ENCODE measurements around the gene GRID2.

GRID2 gene

GRCh38 chr4:93053140-93053539 lies 749.4 kb downstream of the GRID2 start:
- H3K4me1 ChIP-seq, result no peaks in the 10 kb centered on the region
- no peaks in the 10 kb centered on the region for H3K27me3 ChIP-seq (ENCODE audit: control insufficient read depth, insufficient read depth, low read length)
- H3K79me2 ChIP-seq, result no peaks in the 10 kb centered on the region
- no peak overlapping the region for H3K27ac ChIP-seq
- H3K36me3 ChIP-seq (ENCODE audit: control insufficient read depth, insufficient read depth, low read length), result no peaks in the 10 kb centered on the region
- no peak overlapping the region for H3K9ac ChIP-seq
- no peak overlapping the region for H2AFZ ChIP-seq
- no peak overlapping the region for H3K4me3 ChIP-seq (ENCODE audit: low read depth, low read length)
- no peak for TF ChIP-seq CTCF (IDR thresholded peaks at IDR 0.05)
- no peak overlapping the region for H3K4me2 ChIP-seq (ENCODE audit: low read length)
- no peaks in the 10 kb centered on the region for H3K9me3 ChIP-seq (ENCODE audit: control insufficient read depth, low read length)

GRCh38 chr4:93061826-93062225 lies 758.1 kb downstream of the GRID2 start:
- Histone ChIP-seq H3K27ac (no peak overlapping the region), H3K36me3 (ENCODE audit: control insufficient read depth, insufficient read depth, low read length) (no peaks in the 10 kb centered on the region)
- no peak for TF ChIP-seq CTCF (IDR thresholded peaks at IDR 0.05)

DNA sequence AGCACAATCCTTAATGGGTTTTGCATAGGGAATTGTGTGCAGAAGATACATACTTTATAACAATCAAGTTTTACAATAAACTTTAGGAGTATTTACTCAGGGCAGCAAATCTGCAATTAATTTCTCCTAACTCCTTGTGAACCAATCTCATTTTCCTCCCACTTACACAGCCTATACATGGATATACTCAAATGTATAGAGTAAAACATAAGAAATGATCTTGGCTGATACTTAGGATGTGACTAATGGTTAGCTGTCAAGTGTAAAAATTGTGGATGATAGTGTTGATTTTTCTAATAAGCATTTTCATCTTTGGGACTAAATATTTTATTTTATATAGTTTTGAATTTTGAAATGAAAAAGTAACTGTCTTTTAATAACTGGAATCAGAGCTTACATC lies 759.6 kb downstream of the GRID2 start:
- Histone ChIP-seq H3K9me3 (ENCODE audit: control insufficient read depth, low read length) (no peaks in the 10 kb centered on the region), H3K27ac (no peak overlapping the region), H3K79me2 (no peaks in the 10 kb centered on the region), H3K36me3 (ENCODE audit: control insufficient read depth, insufficient read depth, low read length) (no peaks in the 10 kb centered on the region), H3K4me3 (ENCODE audit: low read depth, low read length) (no peak overlapping the region), H3K4me2 (ENCODE audit: low read length) (no peak overlapping the region), H3K4me1 (no peaks in the 10 kb centered on the region), H2AFZ (no peak overlapping the region), H3K9ac (no peak overlapping the region), H3K27me3 (ENCODE audit: control insufficient read depth, insufficient read depth, low read length) (no peaks in the 10 kb centered on the region)
- TF ChIP-seq CTCF (IDR thresholded peaks at IDR 0.05), result no peak

More at GRCh38 chr4:93061826-93062225, 758.1 kb downstream of the GRID2 start:
- H3K9me3 ChIP-seq (ENCODE audit: control insufficient read depth, low read length), result no peaks in the 10 kb centered on the region
- no peaks in the 10 kb centered on the region for H3K27me3 ChIP-seq (ENCODE audit: control insufficient read depth, insufficient read depth, low read length)
- H3K4me1 ChIP-seq, result no peaks in the 10 kb centered on the region
- no peak overlapping the region for H3K9ac ChIP-seq
- no peak overlapping the region for H2AFZ ChIP-seq
- no peak overlapping the region for H3K4me2 ChIP-seq (ENCODE audit: low read length)
- no peaks in the 10 kb centered on the region for H3K79me2 ChIP-seq
- H3K4me3 ChIP-seq (ENCODE audit: low read depth, low read length), result no peak overlapping the region

DNA sequence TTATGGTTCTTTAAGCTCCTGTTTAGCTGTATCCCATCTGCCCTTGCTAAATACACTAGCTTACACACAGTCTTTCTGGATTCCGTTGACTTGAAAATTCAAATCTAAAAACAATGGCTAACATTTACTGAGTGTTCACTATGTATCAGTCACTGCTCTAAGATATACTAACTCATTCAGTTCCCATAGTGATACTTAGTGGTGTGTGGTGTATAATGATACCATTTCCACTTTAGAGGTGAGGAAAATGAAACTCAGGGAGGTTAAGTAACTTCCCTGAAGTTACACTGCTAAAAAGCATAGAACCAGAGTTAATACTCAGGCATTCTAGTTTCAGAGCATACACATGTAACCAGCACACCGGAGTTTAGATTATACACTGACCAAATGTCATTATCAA lies 762.0 kb downstream of the GRID2 start:
- H3K4me2 ChIP-seq (ENCODE audit: low read length), result no peak overlapping the region
- H3K9me3 ChIP-seq (ENCODE audit: control insufficient read depth, low read length), result no peaks in the 10 kb centered on the region
- no peaks in the 10 kb centered on the region for H3K79me2 ChIP-seq
- no peak overlapping the region for H2AFZ ChIP-seq
- H3K27me3 ChIP-seq (ENCODE audit: control insufficient read depth, insufficient read depth, low read length), result no peaks in the 10 kb centered on the region
- no peak overlapping the region for H3K27ac ChIP-seq
- H3K9ac ChIP-seq, result no peak overlapping the region
- no peak for TF ChIP-seq CTCF (IDR thresholded peaks at IDR 0.05)
- no peaks in the 10 kb centered on the region for H3K4me1 ChIP-seq
- H3K4me3 ChIP-seq (ENCODE audit: low read depth, low read length), result no peak overlapping the region
- no peaks in the 10 kb centered on the region for H3K36me3 ChIP-seq (ENCODE audit: control insufficient read depth, insufficient read depth, low read length)

DNA sequence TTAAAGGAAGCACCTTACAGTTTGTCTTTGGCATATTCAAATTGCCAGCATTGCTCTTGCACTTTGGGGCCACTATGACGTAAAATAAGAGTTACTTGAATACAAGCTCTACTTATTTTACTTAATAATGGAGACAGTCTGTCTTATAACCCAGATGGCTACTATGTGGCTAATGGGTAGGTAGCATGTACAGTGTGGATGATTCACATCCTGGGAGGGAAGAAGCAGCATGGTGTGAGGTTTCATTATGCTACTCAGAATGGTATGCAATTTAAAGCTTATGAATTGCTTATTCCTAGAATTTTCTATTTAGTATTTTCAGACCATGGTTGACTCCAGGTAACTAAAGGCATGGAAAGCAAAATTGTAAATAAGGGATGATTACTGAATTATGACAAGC lies 763.0 kb downstream of the GRID2 start:
- H3K4me3 ChIP-seq (ENCODE audit: low read depth, low read length), result no peak overlapping the region

More for the DNA sequence above, 763.0 kb downstream of the GRID2 start:
- H3K4me2 ChIP-seq (ENCODE audit: low read length), result no peak overlapping the region
- H3K79me2 ChIP-seq, result no peaks in the 10 kb centered on the region
- H2AFZ ChIP-seq, result no peak overlapping the region
- no peaks in the 10 kb centered on the region for H3K36me3 ChIP-seq (ENCODE audit: control insufficient read depth, insufficient read depth, low read length)
- no peak for TF ChIP-seq CTCF (IDR thresholded peaks at IDR 0.05)
- H3K27ac ChIP-seq, result no peak overlapping the region
- H3K27me3 ChIP-seq (ENCODE audit: control insufficient read depth, insufficient read depth, low read length), result no peaks in the 10 kb centered on the region
- H3K9ac ChIP-seq, result no peak overlapping the region
- H3K4me1 ChIP-seq, result no peaks in the 10 kb centered on the region
- H3K9me3 ChIP-seq (ENCODE audit: control insufficient read depth, low read length), result no peaks in the 10 kb centered on the region
